GM23338 (cell line): ENCODE data around the gene SCAANT1. TPM values are rescaled to one million over a fixed set of nuclear protein-coding genes. Genes with fewer than 3 reads are reported as not detected.

Source experiments
- ATAC-seq: fragments of 200-7000 bp; cut with Tn5 transposase; 3 replicates; pipeline ENCODE4 v1.9.1; 2020
- DNase-seq: peaks from one replicate; pipeline ENCODE4 v3.0.0-alpha.2; 2015; ENCODE audit warnings: low spot score
- H2AFZ ChIP-seq: fragments of 200-600 bp; sonication (generic); 2 replicates; pipeline ENCODE4 v1.8.0; 2016; ENCODE audit warnings: antibody characterized with exemption, mild to moderate bottlenecking, moderate library complexity
- H3F3A ChIP-seq: fragments of 200-600 bp; sonication (generic); replicated peaks from 2 replicates; pipeline ENCODE4 v1.8.0; 2017; ENCODE audit warnings: antibody characterized with exemption, mixed run types, low read depth
- H3K27ac ChIP-seq: fragments of 200-600 bp; sonication (generic); 2 replicates; pipeline ENCODE4 v1.6.1; 2016; ENCODE audit warnings: low read depth
- H3K27me3 ChIP-seq: fragments of 200-600 bp; sonication (generic); 2 replicates; pipeline ENCODE4 v1.8.0; 2016; ENCODE audit warnings: mild to moderate bottlenecking, mixed run types, moderate library complexity; ENCODE audit not compliant: insufficient read depth
- H3K36me3 ChIP-seq: fragments of 200-600 bp; sonication (generic); 2 replicates; pipeline ENCODE4 v1.8.0; 2016; ENCODE audit warnings: mild to moderate bottlenecking; ENCODE audit not compliant: insufficient read depth
- H3K4me1 ChIP-seq: fragments of 200-600 bp; sonication (generic); 2 replicates; pipeline ENCODE4 v1.8.0; 2016; ENCODE audit warnings: mild to moderate bottlenecking, moderate library complexity; ENCODE audit not compliant: insufficient read depth
- H3K4me2 ChIP-seq: fragments of 200-600 bp; sonication (generic); 2 replicates; pipeline ENCODE4 v1.7.1; 2017; ENCODE audit warnings: mixed run types
- H3K4me3 ChIP-seq: fragments of 200-600 bp; sonication (generic); 2 replicates; pipeline ENCODE4 v1.6.1; 2016; ENCODE audit warnings: mixed run types
- H3K79me2 ChIP-seq: fragments of 200-600 bp; sonication (generic); replicated peaks from 2 replicates; pipeline ENCODE4 v1.8.0; 2017; ENCODE audit warnings: mild to moderate bottlenecking; ENCODE audit not compliant: insufficient read depth
- H3K9me2 ChIP-seq: fragments of 200-600 bp; sonication (generic); 2 replicates; pipeline ENCODE4 v1.8.0; 2017; ENCODE audit not compliant: insufficient read depth
- H4K20me1 ChIP-seq: fragments of 200-600 bp; sonication (generic); replicated peaks from 2 replicates; pipeline ENCODE4 v1.8.0; 2017; ENCODE audit warnings: mild to moderate bottlenecking; ENCODE audit not compliant: insufficient read depth
- H3K27ac Mint-ChIP-seq: 2 replicates; pipeline ENCODE4 v1.8.0; 2020; ENCODE audit warnings: inconsistent platforms, mild to moderate bottlenecking, moderate library complexity, mixed read lengths
- H3K27me3 Mint-ChIP-seq: 3 replicates; pipeline ENCODE4 v1.8.0; 2022; ENCODE audit warnings: low read depth, mild to moderate bottlenecking, moderate library complexity, mixed read lengths, inconsistent platforms; ENCODE audit not compliant: insufficient read depth, poor library complexity
- H3K36me3 Mint-ChIP-seq: 3 replicates; pipeline ENCODE4 v1.8.0; 2021; ENCODE audit warnings: low read depth, mild to moderate bottlenecking, inconsistent platforms, moderate library complexity, mixed read lengths
- H3K4me1 Mint-ChIP-seq: 3 replicates; pipeline ENCODE4 v1.8.0; 2020; ENCODE audit warnings: mild to moderate bottlenecking, inconsistent platforms, mixed read lengths
- H3K4me3 Mint-ChIP-seq: 3 replicates; pipeline ENCODE4 v1.8.0; 2021; ENCODE audit warnings: moderate library complexity, mild to moderate bottlenecking, inconsistent platforms, mixed read lengths
- H3K9me3 Mint-ChIP-seq: 3 replicates; pipeline ENCODE4 v1.8.0; 2020; ENCODE audit warnings: moderate library complexity, mild to moderate bottlenecking, inconsistent platforms, mixed read lengths
- CTCF ChIP-seq, 2 experiments: fragments of 200-600 bp in 1 of 2; sonication (generic) in 1 of 2; conservative IDR thresholded peaks; 2 replicates each; pipeline versions ENCODE4 v1.5.1 to v1.6.1; 2016 to 2017; ENCODE audit warnings: antibody characterized with exemption in 2 of 2, low read depth in 2 of 2, mild to moderate bottlenecking in 2 of 2, moderate library complexity in 1 of 2
- ETS1 ChIP-seq: IDR thresholded peaks from 2 replicates; pipeline ENCODE4 v1.6.1; 2016; ENCODE audit warnings: antibody characterized with exemption
- EZH2 ChIP-seq: fragments of 200-600 bp; sonication (generic); IDR thresholded peaks from one replicate; pipeline ENCODE4 v1.8.0; 2017; ENCODE audit warnings: antibody characterized with exemption, mild to moderate bottlenecking, low read depth; ENCODE audit not compliant: unreplicated experiment
- EZH2phosphoT487 ChIP-seq: fragments of 200-600 bp; sonication (generic); IDR thresholded peaks from one replicate; pipeline ENCODE4 v1.8.1; 2018; ENCODE audit warnings: antibody characterized with exemption; ENCODE audit not compliant: unreplicated experiment
- JUNB ChIP-seq: IDR thresholded peaks from one replicate; pipeline ENCODE4 v1.6.1; 2016; ENCODE audit warnings: antibody characterized with exemption; ENCODE audit not compliant: unreplicated experiment
- POLR2AphosphoS5 ChIP-seq: IDR thresholded peaks from 2 replicates; pipeline ENCODE4 v1.6.1; 2016; ENCODE audit warnings: antibody characterized with exemption, low read depth
- STAT1 ChIP-seq: IDR thresholded peaks from one replicate; pipeline ENCODE4 v1.6.1; 2016; ENCODE audit warnings: antibody characterized with exemption; ENCODE audit not compliant: unreplicated experiment
- ZNF114 ChIP-seq: fragments of 250-450 bp; sonication (Bioruptor Pico); IDR thresholded peaks from 2 replicates; pipeline ENCODE4 v1.5.0; 2020; ENCODE audit warnings: mild to moderate bottlenecking, moderate library complexity
- ZNF331 ChIP-seq: fragments of 250-450 bp; sonication (Bioruptor Pico); IDR thresholded peaks from 2 replicates; pipeline ENCODE4 v1.5.0; 2020; ENCODE audit warnings: low read depth, mild to moderate bottlenecking, moderate library complexity
- polyA plus RNA-seq: library from polyadenylated mRNA; unstranded; fragments of >200 nt; fragmentation: Nextera tagmentation; extraction: Ambion mirVana; gene quantifications from 2 replicates; pipeline ENCODE4 v1.2.1, GENCODE V29; 2016
- total RNA-seq: library from RNA; depleted of rRNA; stranded (reverse); fragments of >200 nt; shearing (Covaris generic); gene quantifications from 2 replicates; pipeline ENCODE4 v1.2.3, GENCODE V29; 2014

Gene SCAANT1
- total and polyA plus RNA-seq, 2 experiments from 2014 or later = 1.2 TPM; not detected in 1

GRCh38 chr3:63864008-63864964 lies 47.9 kb downstream of the SCAANT1 start (continued):
- TF ChIP-seq CTCF (conservative IDR thresholded peaks at IDR 0.05; ENCODE audit: low read depth in 2 of 2) (no peak), ETS1 (no peak), STAT1 (no peak), EZH2 (no peak), JUNB (no peak)

GRCh38 chr3:63863150-63864007 lies 48.8 kb downstream of the SCAANT1 start, which contains the start of the genes ATXN7 and THOC7:
TSS of gene ATXN7 (plus strand) at chr3:63863867. CDS start at chr3:63912599, 48,732 bp downstream.
TSS of gene THOC7 (minus strand) at chr3:63863805. CDS start at chr3:63863790, 15 bp downstream.
- ATAC-seq (peak; percentile 67), DNase-seq (peak; percentile 80)
- Histone ChIP-seq H3K9me2 (no peaks in the 10 kb centered on the region), H3K27ac (peak within 1 kb of the TSS; percentile 83), H3K27me3 (no peaks in the 10 kb centered on the region), H3K4me1 (peaks cover 49% of the 10 kb centered on the region), H3K4me2 (peak within 1 kb of the TSS; percentile 93), H2AFZ (peak within 1 kb of the TSS; percentile 77), H4K20me1 (no peaks in the 10 kb centered on the region), H3K4me3 (peak within 1 kb of the TSS; percentile 85), H3K36me3 (no peaks in the 10 kb centered on the region), H3F3A (no peaks in the 10 kb centered on the region; the same call in 1 of the 2 replicates), H3K79me2 (peaks cover 81% of the 10 kb centered on the region)
- peak within 1 kb of the TSS; percentile 78 for H3K4me3 Mint-ChIP-seq
- peaks cover 45% of the 10 kb centered on the region for H3K4me1 Mint-ChIP-seq
- peaks cover 10% of the 10 kb centered on the region for H3K27me3 Mint-ChIP-seq
- H3K36me3 Mint-ChIP-seq = peaks cover 7% of the 10 kb centered on the region
- H3K27ac Mint-ChIP-seq = peak within 1 kb of the TSS; percentile 93
- no peaks in the 10 kb centered on the region for H3K9me3 Mint-ChIP-seq
- TF ChIP-seq POLR2AphosphoS5 (peak; percentile 48; the same call in 1 of the 2 replicates), ZNF114 (CRISPR knock-in tag) (no peak)

GRCh38 chr3:63862804-63863149 lies 49.4 kb downstream of the SCAANT1 start:
- Histone ChIP-seq H4K20me1 (no peaks in the 10 kb centered on the region), H3K27me3 (no peaks in the 10 kb centered on the region), H2AFZ (peak overlapping the region; percentile 33; the same call in 1 of the 2 replicates), H3K4me2 (peak overlapping the region; percentile 93), H3K27ac (no peak overlapping the region), H3F3A (no peaks in the 10 kb centered on the region; the same call in 1 of the 2 replicates), H3K4me3 (peak overlapping the region; percentile 85), H3K4me1 (peaks cover 55% of the 10 kb centered on the region), H3K79me2 (peaks cover 81% of the 10 kb centered on the region), H3K9me2 (no peaks in the 10 kb centered on the region), H3K36me3 (no peaks in the 10 kb centered on the region)
- no peak for DNase-seq
- Mint-ChIP-seq H3K4me1 (peaks cover 48% of the 10 kb centered on the region), H3K36me3 (peaks cover 7% of the 10 kb centered on the region), H3K27ac (peak overlapping the region; percentile 93), H3K9me3 (no peaks in the 10 kb centered on the region), H3K27me3 (peaks cover 10% of the 10 kb centered on the region), H3K4me3 (peak overlapping the region; percentile 75)
- ATAC-seq = no peak
- TF ChIP-seq CTCF (conservative IDR thresholded peaks at IDR 0.05; ENCODE audit: low read depth in 2 of 2) = no peak
- no peak for TF ChIP-seq ETS1
- TF ChIP-seq EZH2phosphoT487 = no peak
- no peak for TF ChIP-seq POLR2AphosphoS5
- no peak for TF ChIP-seq EZH2
- no peak for TF ChIP-seq ZNF114 (CRISPR knock-in tag)
- no peak for TF ChIP-seq JUNB
- no peak for TF ChIP-seq ZNF331 (CRISPR knock-in tag)
